HepG2 (cell line): ENCODE measurements around the gene GLIS2. TPM values are rescaled to one million over a fixed set of nuclear protein-coding genes. Genes with fewer than 3 reads are reported as not detected.

Source experiments
- CBFB ChIP-seq: sonication (generic); formaldehyde crosslinking; IDR thresholded peaks from 2 replicates; pipeline ENCODE4 v1.4.0; 2020; ENCODE audit warnings: missing genetic modification reagents
- CBX2 ChIP-seq, 2 experiments: fragments of 200-600 bp in 1 of 2; sonication (generic); formaldehyde crosslinking in 1 of 2; IDR thresholded peaks; 2 replicates each; pipeline versions ENCODE4 v1.7.0 to v1.8.1; 2018 to 2022; ENCODE audit warnings: low read depth in 2 of 2, low read length in 1 of 2, mild to moderate bottlenecking in 1 of 2, missing genetic modification reagents in 1 of 2
- CENPT ChIP-seq: sonication (generic); formaldehyde crosslinking; IDR thresholded peaks from 2 replicates; pipeline ENCODE4 v1.8.0; 2022; ENCODE audit warnings: low read depth, mild to moderate bottlenecking, moderate library complexity, missing genetic modification reagents
- DMAP1 ChIP-seq: IDR thresholded peaks from 2 replicates; pipeline ENCODE4 v1.6.1; 2016
- ETS1 ChIP-seq: sonication (generic); formaldehyde crosslinking; IDR thresholded peaks from 2 replicates; pipeline ENCODE4 v1.4.0; 2020; ENCODE audit warnings: missing genetic modification reagents
- FIP1L1 ChIP-seq: fragments of 200-400 bp; formaldehyde crosslinking; IDR thresholded peaks from 2 replicates; pipeline ENCODE4 v1.6.1; 2018; ENCODE audit warnings: low read depth, mild to moderate bottlenecking, low read length, moderate library complexity, borderline replicate concordance; ENCODE audit not compliant: insufficient read depth
- HDAC2 ChIP-seq: sonication (generic); formaldehyde crosslinking; IDR thresholded peaks from 2 replicates; pipeline ENCODE4 v1.4.0; 2020; ENCODE audit warnings: missing genetic modification reagents
- HOXA3 ChIP-seq: sonication (generic); formaldehyde crosslinking; IDR thresholded peaks from 2 replicates; pipeline ENCODE4 v1.5.0; 2020; ENCODE audit warnings: missing genetic modification reagents
- KDM5B ChIP-seq: sonication (generic); formaldehyde crosslinking; IDR thresholded peaks from 2 replicates; pipeline ENCODE4 v1.4.0; 2020; ENCODE audit warnings: missing genetic modification reagents, mild to moderate bottlenecking, borderline replicate concordance
- KLF13 ChIP-seq: sonication (generic); formaldehyde crosslinking; IDR thresholded peaks from 2 replicates; pipeline ENCODE4 v1.4.0; 2020; ENCODE audit warnings: mild to moderate bottlenecking, missing genetic modification reagents
- MLLT10 ChIP-seq: sonication (generic); formaldehyde crosslinking; IDR thresholded peaks from 2 replicates; pipeline ENCODE4 v1.4.0; 2020; ENCODE audit warnings: missing genetic modification reagents
- NR2F6 ChIP-seq, 2 experiments: IDR thresholded peaks; 2 replicates each; pipeline ENCODE4 v1.6.1; 2016; ENCODE audit warnings: antibody characterized with exemption in 1 of 2, mild to moderate bottlenecking in 1 of 2
- ONECUT2 ChIP-seq: sonication (generic); formaldehyde crosslinking; IDR thresholded peaks from 2 replicates; pipeline ENCODE4 v1.4.0; 2020; ENCODE audit warnings: missing genetic modification reagents
- PCBP2 ChIP-seq: fragments of 200-400 bp; formaldehyde crosslinking; optimal IDR thresholded peaks from 2 replicates; pipeline ENCODE3; 2018; ENCODE audit warnings: low read length, low read depth; ENCODE audit not compliant: poor library complexity, severe bottlenecking
- PHF5A ChIP-seq: IDR thresholded peaks from one replicate; pipeline ENCODE4 v1.6.1; 2018; ENCODE audit warnings: low read depth, missing genetic modification reagents; ENCODE audit not compliant: unreplicated experiment
- SP2 ChIP-seq: sonication (generic); formaldehyde crosslinking; IDR thresholded peaks from 2 replicates; pipeline ENCODE4 v1.5.1; 2020; ENCODE audit warnings: mild to moderate bottlenecking, missing genetic modification reagents
- THAP11 ChIP-seq: IDR thresholded peaks from 2 replicates; pipeline ENCODE4 v1.6.1; 2016; ENCODE audit warnings: missing biosample characterization, missing genetic modification reagents
- YEATS2 ChIP-seq: sonication (generic); formaldehyde crosslinking; IDR thresholded peaks from 2 replicates; pipeline ENCODE4 v1.4.0; 2020; ENCODE audit warnings: missing genetic modification reagents, borderline replicate concordance
- ZBTB2 ChIP-seq: sonication (generic); formaldehyde crosslinking; IDR thresholded peaks from 2 replicates; pipeline ENCODE4 v1.8.0; 2022; ENCODE audit warnings: low read depth, missing genetic modification reagents
- ZKSCAN5 ChIP-seq: sonication (generic); formaldehyde crosslinking; IDR thresholded peaks from 2 replicates; pipeline ENCODE4 v1.5.1; 2020; ENCODE audit warnings: mild to moderate bottlenecking, missing genetic modification reagents
- ZNF513 ChIP-seq: sonication (generic); formaldehyde crosslinking; conservative IDR thresholded peaks from 2 replicates; pipeline ENCODE4 v1.5.0; 2020; ENCODE audit warnings: missing genetic modification reagents
- ZNF547 ChIP-seq: sonication (generic); formaldehyde crosslinking; IDR thresholded peaks from 2 replicates; pipeline ENCODE4 v1.5.1; 2020; ENCODE audit warnings: mild to moderate bottlenecking, missing genetic modification reagents
- ZNF549 ChIP-seq: sonication (generic); formaldehyde crosslinking; IDR thresholded peaks from 2 replicates; pipeline ENCODE4 v1.5.0; 2020; ENCODE audit warnings: missing genetic modification reagents
- ZNF569 ChIP-seq: sonication (generic); formaldehyde crosslinking; IDR thresholded peaks from 2 replicates; pipeline ENCODE4 v1.5.0; 2020; ENCODE audit warnings: mild to moderate bottlenecking, missing genetic modification reagents, moderate library complexity, borderline replicate concordance
- ZNF691 ChIP-seq: sonication (generic); formaldehyde crosslinking; IDR thresholded peaks from 2 replicates; pipeline ENCODE4 v1.4.0; 2020; ENCODE audit warnings: missing genetic modification reagents, low read depth, mild to moderate bottlenecking, borderline replicate concordance
- ZNF780A ChIP-seq: sonication (generic); formaldehyde crosslinking; IDR thresholded peaks from 2 replicates; pipeline ENCODE4 v1.8.0; 2022; ENCODE audit warnings: mild to moderate bottlenecking, missing genetic modification reagents, moderate library complexity
- polyA plus RNA-seq, 8 experiments: library from polyadenylated mRNA; depleted of rRNA in 3 of 8; stranded (reverse) in 7 of 8; unstranded in 1 of 8; fragments of >200 nt; fragmentation: Illumina TruSeq in 4 of 8; extraction: Trizol in 4 of 8; gene quantifications; 2 replicates each; pipeline versions ENCODE4 v1.2.1 to v1.2.3, GENCODE V29; 2011 to 2016; ENCODE audit warnings: low read depth in 4 of 8, missing spikeins in 1 of 8, mixed read lengths in 1 of 8; ENCODE audit not compliant: insufficient read depth in 1 of 8
- total RNA-seq, 5 experiments: library from RNA; depleted of rRNA; stranded (reverse); fragments of >200 nt; fragmentation: Illumina TruSeq; extraction: Trizol; gene quantifications; 2 replicates each; pipeline ENCODE4 v1.2.3, GENCODE V29; 2016; ENCODE audit warnings: low read depth in 1 of 5

The GLIS2 gene
- total and polyA plus RNA-seq, 2 of the 13 experiments (the other 11 are each of a cell fraction or from before 2014, with no cell fraction given) = 0.28 to 0.29 TPM

GRCh38 chr16:4288148-4288921 is 27.5 kb upstream of the GLIS2 start (continued):
- no peak for TF ChIP-seq CENPT (CRISPR knock-in tag)
- TF ChIP-seq ZNF549 = no peak
- no peak for TF ChIP-seq ZNF780A (CRISPR knock-in tag)
- no peak for TF ChIP-seq HDAC2 (CRISPR knock-in tag)
- TF ChIP-seq KDM5B (CRISPR knock-in tag) = peak; percentile 68; the same call in 1 of the 2 replicates
- no peak for TF ChIP-seq SP2 (CRISPR knock-in tag)
- no peak for TF ChIP-seq ZNF513 (CRISPR knock-in tag)
- TF ChIP-seq KLF13 = no peak
- no peak for TF ChIP-seq ONECUT2
- no peak for TF ChIP-seq NR2F6 (IDR thresholded peaks at IDR 0.05)
- TF ChIP-seq NR2F6 (CRISPR knock-in tag; IDR thresholded peaks at IDR 0.05) = 0 out of 2 replicates have a peak, but pooled peaks have one; percentile 34
- TF ChIP-seq HOXA3 = peak; percentile 22
- no peak for TF ChIP-seq ZKSCAN5 (CRISPR knock-in tag)
- TF ChIP-seq DMAP1 (CRISPR knock-in tag) = no peak
- TF ChIP-seq MLLT10 (CRISPR knock-in tag) = no peak
- peak; percentile 33; the same call in 1 of the 2 replicates for TF ChIP-seq CBFB (CRISPR knock-in tag)
- no peak for TF ChIP-seq FIP1L1
- TF ChIP-seq YEATS2 (CRISPR knock-in tag) = no peak
- no peak for TF ChIP-seq ZBTB2
- no peak for TF ChIP-seq ZNF691 (CRISPR knock-in tag)
- TF ChIP-seq THAP11 (CRISPR knock-in tag) = peak; percentile 35; the same call in 1 of the 2 replicates
- no peak for TF ChIP-seq PCBP2
- no peak for TF ChIP-seq ETS1 (CRISPR knock-in tag)
- TF ChIP-seq ZNF569 (CRISPR knock-in tag) = no peak
- no peak for TF ChIP-seq PHF5A (CRISPR knock-in tag)
- no peak for TF ChIP-seq CBX2 (IDR thresholded peaks at IDR 0.05; ENCODE audit: low read depth, low read length)
- TF ChIP-seq CBX2 (CRISPR knock-in tag; IDR thresholded peaks at IDR 0.05; ENCODE audit: low read depth) = no peak
- 0 out of 2 replicates have a peak, but pooled peaks have one; percentile 29 for TF ChIP-seq ZNF547 (CRISPR knock-in tag)
